D721Med (cell line): ENCODE measurements around the gene LMX1B.
A peak's percentile ranks its signal among the peaks of the same experiment; 100 is the strongest.

Source experiments
- DNase-seq: peaks from one replicate; pipeline ENCODE4 v3.0.0; 2011; ENCODE audit warnings: low spot score; ENCODE audit not compliant: insufficient read length
- FAIRE-seq: peaks from 2 replicates; lab custom pipeline; 2011; peaks lifted over from hg19 to GRCh38; lab: Jason Lieb, UNC
- TF ChIP-seq, protein P1 (sequence below): IDR thresholded peaks from 2 replicates; pipeline ENCODE4 v1.5.1; 2012; ENCODE audit warnings: mild to moderate bottlenecking, control low read depth; ENCODE audit not compliant: insufficient read depth; ENCODE audit errors: missing control alignments

LMX1B gene

DNA sequence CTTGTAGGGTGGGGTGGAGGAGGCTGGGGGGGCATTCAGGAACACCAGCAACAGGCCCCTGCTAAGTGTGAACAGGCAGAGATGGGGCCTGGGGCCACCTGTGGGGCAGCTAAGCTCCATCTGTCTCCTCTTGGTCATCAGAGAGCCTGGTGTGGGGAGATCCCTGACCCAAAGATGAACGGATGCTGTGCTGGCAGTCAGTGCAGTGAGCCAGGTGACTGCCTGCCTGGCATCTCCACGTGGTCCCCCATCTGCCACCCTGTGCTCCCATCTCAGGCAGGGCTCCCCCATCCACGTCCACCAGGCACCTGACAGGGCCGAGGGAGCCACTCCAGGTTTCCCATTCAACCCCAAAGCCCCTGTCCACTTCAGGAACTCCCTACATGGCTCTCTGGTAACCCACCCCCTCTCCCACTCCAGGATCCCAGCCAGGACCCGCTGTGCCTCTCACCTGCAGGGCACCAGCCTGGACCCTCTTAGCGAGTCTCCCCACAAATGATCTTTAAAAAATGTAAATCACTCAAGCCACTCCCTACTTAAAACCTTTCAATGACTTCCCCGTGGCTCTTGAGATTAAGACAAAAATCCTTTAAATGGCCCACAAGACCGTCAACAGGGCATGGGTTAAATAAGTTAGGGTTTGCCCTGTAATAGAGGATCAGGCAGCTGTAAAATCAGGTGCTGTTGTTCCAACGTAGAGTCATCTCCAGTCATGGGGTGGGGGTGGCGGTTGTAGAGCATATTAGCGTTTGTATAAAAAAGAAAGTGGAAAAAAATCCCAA, 60.8 kb downstream of the LMX1B start:
- TF ChIP-seq, protein P1, sequence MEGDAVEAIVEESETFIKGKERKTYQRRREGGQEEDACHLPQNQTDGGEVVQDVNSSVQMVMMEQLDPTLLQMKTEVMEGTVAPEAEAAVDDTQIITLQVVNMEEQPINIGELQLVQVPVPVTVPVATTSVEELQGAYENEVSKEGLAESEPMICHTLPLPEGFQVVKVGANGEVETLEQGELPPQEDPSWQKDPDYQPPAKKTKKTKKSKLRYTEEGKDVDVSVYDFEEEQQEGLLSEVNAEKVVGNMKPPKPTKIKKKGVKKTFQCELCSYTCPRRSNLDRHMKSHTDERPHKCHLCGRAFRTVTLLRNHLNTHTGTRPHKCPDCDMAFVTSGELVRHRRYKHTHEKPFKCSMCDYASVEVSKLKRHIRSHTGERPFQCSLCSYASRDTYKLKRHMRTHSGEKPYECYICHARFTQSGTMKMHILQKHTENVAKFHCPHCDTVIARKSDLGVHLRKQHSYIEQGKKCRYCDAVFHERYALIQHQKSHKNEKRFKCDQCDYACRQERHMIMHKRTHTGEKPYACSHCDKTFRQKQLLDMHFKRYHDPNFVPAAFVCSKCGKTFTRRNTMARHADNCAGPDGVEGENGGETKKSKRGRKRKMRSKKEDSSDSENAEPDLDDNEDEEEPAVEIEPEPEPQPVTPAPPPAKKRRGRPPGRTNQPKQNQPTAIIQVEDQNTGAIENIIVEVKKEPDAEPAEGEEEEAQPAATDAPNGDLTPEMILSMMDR: no peak
- no peak for DNase-seq
- no peak for FAIRE-seq

DNA sequence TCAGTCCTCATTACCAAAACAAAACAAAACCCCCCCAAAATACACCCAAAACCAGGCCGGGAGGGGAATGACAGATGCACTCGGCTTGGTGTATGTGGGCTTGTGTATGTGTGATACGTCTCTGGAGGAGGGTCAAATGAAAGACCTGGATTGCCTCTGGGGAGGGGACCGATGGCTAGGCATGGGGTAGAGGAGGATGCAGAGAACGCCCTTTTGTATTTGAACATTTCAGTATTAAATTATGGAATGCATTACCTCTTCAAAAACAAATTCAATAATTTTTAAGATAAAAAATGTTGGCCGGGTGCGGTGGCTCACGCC, 61.4 kb downstream of the LMX1B start:
- no peak for FAIRE-seq
- DNase-seq: no peak
- TF ChIP-seq, protein P1: no peak

DNA sequence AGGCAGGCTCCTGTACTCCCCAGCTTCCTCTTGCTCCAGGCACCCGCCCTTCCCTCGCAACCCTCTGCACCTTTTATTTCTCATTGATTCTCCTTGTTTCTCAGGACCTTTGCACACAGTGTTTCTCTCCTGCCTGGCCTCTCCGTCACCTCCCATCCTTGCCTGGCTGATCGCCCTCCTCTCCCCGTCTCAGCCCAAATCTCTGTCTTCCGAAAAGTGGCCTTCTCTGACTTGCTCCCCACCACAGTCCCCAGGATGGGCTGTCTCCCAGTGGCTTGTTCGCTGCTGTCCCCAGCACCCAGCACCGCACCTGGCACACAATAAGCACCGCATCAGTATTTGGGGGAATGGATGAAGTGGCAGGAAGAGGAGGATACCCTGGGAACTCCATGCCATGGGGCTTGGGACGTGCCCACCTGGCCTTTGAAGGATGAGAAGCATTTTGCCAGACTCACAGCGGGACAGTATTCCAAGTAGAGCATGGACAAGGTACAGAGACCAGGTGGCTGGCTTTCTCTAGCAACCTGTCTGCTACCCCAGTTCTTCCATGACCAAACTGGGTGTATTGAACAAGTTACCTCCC, 62.5 kb downstream of the LMX1B start:
- no peak for FAIRE-seq
- no peak for DNase-seq
- TF ChIP-seq, protein P1: no peak

DNA sequence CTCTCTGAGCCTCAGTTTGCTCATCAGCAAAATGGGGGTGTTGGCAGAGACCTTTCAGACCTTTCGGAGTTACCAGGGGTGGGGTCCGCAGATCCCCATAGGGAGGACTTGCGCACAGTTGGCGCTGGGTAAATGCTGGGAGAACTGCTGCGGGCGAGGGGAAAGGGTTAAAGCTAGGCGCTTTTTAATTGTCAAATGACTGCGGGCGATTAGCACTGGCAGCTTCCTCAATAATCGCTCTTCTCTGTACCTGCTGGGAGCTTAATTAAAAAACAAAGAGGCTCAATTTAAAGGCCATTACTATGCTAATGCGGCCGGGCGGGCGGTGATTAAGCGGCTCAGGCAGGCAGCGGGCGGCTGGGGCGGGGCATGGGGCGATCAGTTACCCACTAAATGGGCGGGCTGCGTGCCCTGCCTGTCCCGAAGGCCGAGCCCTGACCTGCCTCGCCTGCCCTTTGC, 63.0 kb downstream of the LMX1B start:
- DNase-seq (peak; percentile 79), FAIRE-seq (no peak)
- TF ChIP-seq, protein P1: no peak

DNA sequence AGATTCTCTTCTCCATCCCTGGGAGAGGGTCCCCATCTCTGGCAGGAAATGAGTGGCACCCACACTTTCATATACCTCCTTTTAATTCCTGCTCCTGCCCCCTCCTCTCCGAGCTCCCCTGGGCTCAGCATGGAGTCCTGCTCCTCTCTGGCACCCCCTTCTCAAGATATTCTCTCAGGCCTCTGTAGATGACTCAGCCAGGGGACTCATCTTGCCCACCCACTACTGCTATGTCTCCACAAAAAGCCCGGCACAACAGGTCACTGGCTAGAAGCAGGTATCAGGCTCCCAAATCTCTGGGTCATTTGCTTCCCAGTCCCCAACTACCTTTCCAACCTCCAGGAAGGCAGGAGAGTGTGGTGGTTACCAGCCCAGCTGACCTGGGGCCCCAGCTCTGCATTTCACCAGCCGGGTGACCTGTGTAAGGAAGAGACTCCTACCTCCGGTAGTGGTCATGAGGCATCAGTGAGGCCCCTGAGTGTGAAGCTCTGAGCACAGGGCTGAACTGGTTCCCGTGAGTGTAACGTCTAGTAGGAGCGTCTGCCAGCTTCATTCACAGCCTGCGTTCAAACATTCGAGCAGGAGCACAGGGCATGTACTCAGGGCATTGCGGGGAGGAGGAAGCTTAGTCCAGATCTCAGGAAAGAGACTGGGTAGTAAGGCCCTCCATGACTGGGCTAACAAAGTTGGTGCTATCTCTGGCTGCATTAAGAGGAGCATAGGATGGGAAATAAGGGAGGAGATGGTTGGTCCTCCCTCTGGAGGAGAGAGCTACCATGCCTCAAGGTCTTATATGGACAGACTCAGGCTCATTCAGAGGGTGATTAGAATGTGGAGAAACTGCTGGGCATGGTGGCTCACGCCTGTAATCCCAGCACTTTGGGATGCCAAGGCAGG, 63.7 kb downstream of the LMX1B start:
- TF ChIP-seq, protein P1: no peak
- no peak for FAIRE-seq
- no peak for DNase-seq

DNA sequence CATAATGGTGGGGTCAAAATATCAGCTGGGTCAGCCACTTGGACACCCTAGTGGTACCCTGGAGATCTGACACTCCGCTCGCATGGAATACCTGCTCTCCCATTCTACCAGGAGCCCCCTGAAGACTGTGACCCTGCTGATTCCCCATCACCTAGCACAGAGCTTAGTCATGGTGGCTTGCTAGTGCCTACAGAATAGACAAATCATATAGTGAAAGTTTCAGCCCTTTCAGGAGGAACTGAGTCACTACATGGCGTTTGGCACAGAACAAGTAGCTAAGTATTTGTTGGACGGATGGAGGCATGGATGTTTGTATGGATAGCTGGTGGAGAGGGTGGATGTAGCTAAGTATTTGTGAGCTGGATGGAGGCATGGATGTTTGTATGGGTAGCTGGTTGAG, 65.3 kb downstream of the LMX1B start:
- no peak for FAIRE-seq
- TF ChIP-seq, protein P1: no peak
- no peak for DNase-seq
